Activated CD8-positive, alpha-beta T cell treated with anti-CD3 and anti-CD28 coated beads for 36 hours (primary cell): ENCODE measurements around the gene SLCO6A1. TPM values are rescaled to one million over a fixed set of nuclear protein-coding genes. Genes with fewer than 3 reads are reported as not detected.

ENCODE experiments used
- ATAC-seq: fragments of 200-7000 bp; cut with Tn5 transposase; one replicate; pipeline ENCODE4 v1.10.0; 2021; ENCODE audit warnings: mild to moderate bottlenecking, moderate library complexity
- CTCF ChIA-PET: fragments of 350-600 bp; sonication (Branson Sonifier 250); formaldehyde crosslinking; loops from one replicate; lab custom pipeline; 2021; ENCODE audit warnings: antibody characterized with exemption; lab: Charles Lee
- POLR2A ChIA-PET: fragments of 350-600 bp; sonication (Branson Sonifier 250); formaldehyde crosslinking; loops from one replicate; lab custom pipeline; 2021; ENCODE audit warnings: antibody characterized with exemption; lab: Charles Lee
- DNase-seq: peaks from one replicate; pipeline ENCODE4 v3.0.0-alpha.2; 2020
- H3K27ac Mint-ChIP-seq: one replicate; pipeline ENCODE4 v1.8.0; 2021; ENCODE audit warnings: mild to moderate bottlenecking, mixed read lengths
- H3K27me3 Mint-ChIP-seq: one replicate; pipeline ENCODE4 v1.8.0; 2021; ENCODE audit warnings: mixed read lengths
- H3K36me3 Mint-ChIP-seq: one replicate; pipeline ENCODE4 v1.8.0; 2021; ENCODE audit warnings: low read depth, mixed read lengths
- H3K4me1 Mint-ChIP-seq: one replicate; pipeline ENCODE4 v1.8.0; 2021; ENCODE audit warnings: low read depth, mixed read lengths
- H3K4me3 Mint-ChIP-seq: one replicate; pipeline ENCODE4 v1.8.0; 2021; ENCODE audit warnings: mild to moderate bottlenecking, moderate library complexity, mixed read lengths
- H3K9me3 Mint-ChIP-seq: one replicate; pipeline ENCODE4 v1.8.0; 2021; ENCODE audit warnings: mixed read lengths
- intact Hi-C: fragments of 100-400 bp; cut with micrococcal nuclease; formaldehyde crosslinking; loops from one replicate; pipeline ENCODE4 v1.10.0; 2022
- total RNA-seq, 2 experiments: library from RNA; stranded (reverse); gene quantifications; one replicate each; pipeline ENCODE4 v1.2.3, GENCODE V29; 2021
- TF ChIP-seq, protein P1 (sequence below): fragments of 200-600 bp; IDR thresholded peaks from one replicate; pipeline ENCODE4 v1.8.0; 2022; ENCODE audit warnings: antibody characterized with exemption, mild to moderate bottlenecking

SLCO6A1 gene
- total RNA-seq, 2 experiments from 2014 or later = not detected

DNA sequence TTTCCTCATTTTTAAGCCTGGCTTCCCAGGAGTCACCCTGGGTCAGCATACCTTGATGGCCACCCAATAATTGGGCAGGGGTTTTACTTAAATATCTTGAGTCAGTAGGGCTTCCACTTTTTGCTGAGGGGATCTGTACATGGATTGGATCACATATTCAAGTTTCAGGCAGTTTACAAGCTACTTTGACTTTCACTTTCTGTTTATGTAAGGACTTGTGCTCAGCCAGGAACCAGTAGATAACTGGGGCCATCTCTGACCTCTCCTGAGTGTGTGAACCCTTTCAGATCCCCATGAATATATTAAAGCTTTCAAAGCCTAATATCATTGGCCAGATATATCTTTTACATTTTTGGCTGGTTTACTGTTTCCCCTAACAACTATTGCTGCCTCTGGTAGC, 45.1 kb downstream of the SLCO6A1 start:
- H3K27ac Mint-ChIP-seq = no peak overlapping the region
- H3K4me1 Mint-ChIP-seq = no peaks in the 10 kb centered on the region
- no peaks in the 10 kb centered on the region for H3K9me3 Mint-ChIP-seq
- ATAC-seq = no peak
- TF ChIP-seq, protein P1, sequence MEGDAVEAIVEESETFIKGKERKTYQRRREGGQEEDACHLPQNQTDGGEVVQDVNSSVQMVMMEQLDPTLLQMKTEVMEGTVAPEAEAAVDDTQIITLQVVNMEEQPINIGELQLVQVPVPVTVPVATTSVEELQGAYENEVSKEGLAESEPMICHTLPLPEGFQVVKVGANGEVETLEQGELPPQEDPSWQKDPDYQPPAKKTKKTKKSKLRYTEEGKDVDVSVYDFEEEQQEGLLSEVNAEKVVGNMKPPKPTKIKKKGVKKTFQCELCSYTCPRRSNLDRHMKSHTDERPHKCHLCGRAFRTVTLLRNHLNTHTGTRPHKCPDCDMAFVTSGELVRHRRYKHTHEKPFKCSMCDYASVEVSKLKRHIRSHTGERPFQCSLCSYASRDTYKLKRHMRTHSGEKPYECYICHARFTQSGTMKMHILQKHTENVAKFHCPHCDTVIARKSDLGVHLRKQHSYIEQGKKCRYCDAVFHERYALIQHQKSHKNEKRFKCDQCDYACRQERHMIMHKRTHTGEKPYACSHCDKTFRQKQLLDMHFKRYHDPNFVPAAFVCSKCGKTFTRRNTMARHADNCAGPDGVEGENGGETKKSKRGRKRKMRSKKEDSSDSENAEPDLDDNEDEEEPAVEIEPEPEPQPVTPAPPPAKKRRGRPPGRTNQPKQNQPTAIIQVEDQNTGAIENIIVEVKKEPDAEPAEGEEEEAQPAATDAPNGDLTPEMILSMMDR = no peak
- intact Hi-C loops = no loop called here
- H3K27me3 Mint-ChIP-seq = peaks cover 1% of the 10 kb centered on the region
- ChIA-PET POLR2A (no interaction called here), CTCF (no interaction called here)
- DNase-seq = no peak
- H3K4me3 Mint-ChIP-seq = no peak overlapping the region
- H3K36me3 Mint-ChIP-seq = no peaks in the 10 kb centered on the region

- DNase-seq (no peak), ATAC-seq (no peak)
- Mint-ChIP-seq H3K4me1 (no peaks in the 10 kb centered on the region), H3K36me3 (no peaks in the 10 kb centered on the region), H3K27ac (no peak overlapping the region), H3K27me3 (peaks cover 1% of the 10 kb centered on the region), H3K4me3 (no peak overlapping the region), H3K9me3 (no peaks in the 10 kb centered on the region)
- ChIA-PET CTCF (no interaction called here), POLR2A (no interaction called here)
- TF ChIP-seq, protein P1 = no peak
- intact Hi-C loops = no loop called here
These were observed 47.7 kb downstream of the SLCO6A1 start for GRCh38 chr5:102451082-102451481.

DNA sequence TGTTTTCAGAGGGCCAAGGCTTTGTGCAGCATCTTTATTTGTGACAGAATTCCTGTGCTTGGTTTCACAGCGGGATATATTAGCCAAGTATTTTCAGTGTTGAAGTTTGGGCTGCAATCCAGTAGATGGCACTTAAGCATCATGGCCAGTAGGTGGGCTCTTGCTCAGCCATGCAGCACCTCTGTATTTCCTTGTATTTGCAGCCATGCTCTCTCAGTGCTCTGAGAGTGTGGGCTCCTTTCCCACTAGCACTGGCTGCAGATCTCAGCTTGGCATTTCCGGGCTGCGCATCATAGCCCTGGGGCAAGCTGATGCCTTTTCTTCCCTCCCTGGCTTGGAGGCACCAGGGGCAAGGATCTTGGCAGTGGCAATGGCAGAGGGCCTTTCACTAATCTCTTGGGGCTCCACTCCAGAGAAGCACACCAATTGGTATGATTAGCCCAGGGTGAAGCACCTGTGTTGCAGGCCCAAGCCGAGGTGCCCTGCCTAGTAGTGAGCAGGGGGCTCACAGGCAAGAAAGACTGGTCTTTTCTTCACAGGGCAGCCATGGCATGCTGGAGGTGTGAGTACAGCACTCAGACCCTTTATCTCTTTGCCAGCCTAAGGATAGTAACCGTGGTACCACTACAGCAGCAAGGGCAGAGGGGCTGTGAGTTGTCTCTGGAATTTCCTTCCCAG, 48.3 kb downstream of the SLCO6A1 start:
- Mint-ChIP-seq H3K27ac (no peak overlapping the region), H3K4me1 (no peaks in the 10 kb centered on the region), H3K27me3 (peaks cover 1% of the 10 kb centered on the region), H3K4me3 (no peak overlapping the region), H3K36me3 (no peaks in the 10 kb centered on the region), H3K9me3 (no peaks in the 10 kb centered on the region)
- DNase-seq (no peak), ATAC-seq (no peak)
- CTCF ChIA-PET = no interaction called here
- TF ChIP-seq, protein P1 = no peak
- intact Hi-C loops = no loop called here
- POLR2A ChIA-PET = no interaction called here

DNA sequence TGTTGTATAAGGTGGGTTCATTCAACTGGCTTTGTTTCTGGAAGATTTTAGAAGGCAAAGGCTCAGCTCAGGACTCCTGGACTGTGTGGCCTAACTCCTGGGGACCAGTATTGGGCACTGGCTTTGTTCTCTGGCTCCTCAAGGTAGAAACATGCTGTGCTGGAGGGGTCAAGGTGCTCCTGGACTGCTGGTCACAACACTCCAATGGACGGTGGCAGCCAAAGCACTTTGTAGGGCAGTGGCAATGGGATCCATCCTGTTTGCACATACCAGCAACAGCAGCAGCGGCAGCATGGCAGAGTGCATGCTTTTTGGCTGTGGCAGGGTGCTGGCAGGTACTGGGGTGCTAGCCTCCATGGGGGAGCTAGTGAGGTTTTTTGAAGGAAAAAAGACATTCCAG, 65.3 kb downstream of the SLCO6A1 start:
- H3K4me1 Mint-ChIP-seq = no peaks in the 10 kb centered on the region
- H3K4me3 Mint-ChIP-seq = no peak overlapping the region
- H3K27me3 Mint-ChIP-seq = no peaks in the 10 kb centered on the region
- intact Hi-C loops = no loop called here
- TF ChIP-seq, protein P1 = no peak
- H3K36me3 Mint-ChIP-seq = no peaks in the 10 kb centered on the region
- no peak for ATAC-seq
- no peak for DNase-seq
- ChIA-PET POLR2A (no interaction called here), CTCF (no interaction called here)
- H3K27ac Mint-ChIP-seq = no peak overlapping the region
- H3K9me3 Mint-ChIP-seq = peaks cover 6% of the 10 kb centered on the region

GRCh38 chr5:102421647-102422046, 77.2 kb downstream of the SLCO6A1 start:
- Mint-ChIP-seq H3K27me3 (no peaks in the 10 kb centered on the region), H3K27ac (no peak overlapping the region), H3K4me3 (no peak overlapping the region), H3K36me3 (no peaks in the 10 kb centered on the region), H3K9me3 (no peaks in the 10 kb centered on the region), H3K4me1 (no peaks in the 10 kb centered on the region)
- TF ChIP-seq, protein P1 = no peak
- ATAC-seq (no peak), DNase-seq (no peak)
- POLR2A ChIA-PET = no interaction called here
- CTCF ChIA-PET = no interaction called here
- intact Hi-C loops = no loop called here
